ENCODE measurements around the gene QSER1.

QSER1 gene

GRCh38 chr11:32890843-32891656 lies 1.6 kb upstream of the QSER1 start:
- DNase-seq (ENCODE audit: low spot score): no peak

- peak; percentile 69 for DNase-seq (ENCODE audit: low spot score)
These were observed 805 bp upstream of the QSER1 start for GRCh38 chr11:32891657-32892354.

GRCh38 chr11:32893093-32893342 lies 407 bp downstream of the QSER1 start:
- no peak for DNase-seq (ENCODE audit: low spot score)

- DNase-seq (ENCODE audit: low spot score): no peak
These were observed 935 bp downstream of the QSER1 start for GRCh38 chr11:32893343-32894148.

GRCh38 chr11:32894149-32894827 lies 1.7 kb downstream of the QSER1 start:
- DNase-seq (ENCODE audit: low spot score): peak; percentile 49

- no peak for DNase-seq (ENCODE audit: low spot score)
These were observed 2.3 kb downstream of the QSER1 start for GRCh38 chr11:32894921-32895320.

GRCh38 chr11:32895471-32895870 lies 2.9 kb downstream of the QSER1 start:
- no peak for DNase-seq (ENCODE audit: low spot score)

- no peak for DNase-seq (ENCODE audit: low spot score)
These were observed 4.5 kb downstream of the QSER1 start for GRCh38 chr11:32897103-32897502.

- no peak for DNase-seq (ENCODE audit: low spot score)
These were observed 6.8 kb downstream of the QSER1 start for GRCh38 chr11:32899438-32899837.

- DNase-seq (ENCODE audit: low spot score): no peak
These were observed 9.6 kb downstream of the QSER1 start for GRCh38 chr11:32902089-32902665.

- DNase-seq (ENCODE audit: low spot score): no peak
These were observed 12.5 kb downstream of the QSER1 start for GRCh38 chr11:32905028-32905667.

GRCh38 chr11:32908619-32909018 lies 16.0 kb downstream of the QSER1 start:
- DNase-seq (ENCODE audit: low spot score): no peak

- no peak for DNase-seq (ENCODE audit: low spot score)
These were observed 18.8 kb downstream of the QSER1 start for GRCh38 chr11:32911413-32911812.

- DNase-seq (ENCODE audit: low spot score): no peak
These were observed 20.8 kb downstream of the QSER1 start for GRCh38 chr11:32913445-32913844.

- DNase-seq (ENCODE audit: low spot score): no peak
These were observed 23.8 kb downstream of the QSER1 start for GRCh38 chr11:32916361-32916760.

- no peak for DNase-seq (ENCODE audit: low spot score)
These were observed 24.4 kb downstream of the QSER1 start for GRCh38 chr11:32916994-32917393.

- no peak for DNase-seq (ENCODE audit: low spot score)
These were observed 25.8 kb downstream of the QSER1 start for GRCh38 chr11:32918427-32918826.

- no peak for DNase-seq (ENCODE audit: low spot score)
These were observed 26.7 kb downstream of the QSER1 start for GRCh38 chr11:32919338-32919737.

- no peak for DNase-seq (ENCODE audit: low spot score)
These were observed 28.0 kb downstream of the QSER1 start for GRCh38 chr11:32920570-32920969.

- DNase-seq (ENCODE audit: low spot score): no peak
These were observed 28.6 kb downstream of the QSER1 start for GRCh38 chr11:32921204-32921603.

GRCh38 chr11:32931606-32932005 lies 39.0 kb downstream of the QSER1 start:
- DNase-seq (ENCODE audit: low spot score): no peak

GRCh38 chr11:32932196-32932595 lies 39.6 kb downstream of the QSER1 start:
- DNase-seq (ENCODE audit: low spot score): no peak

Data from pons (tissue), 1 donor.